ENCODE results near the gene POU2AF1. TPM values are rescaled to one million over a fixed set of nuclear protein-coding genes. Genes with fewer than 3 reads are reported as not detected.
"Not testable (repeated sequence)": the region's sequence is repeated elsewhere in the genome, so short reads cannot be mapped to it uniquely, and the experiment has no call there.

Gene POU2AF1
- polyA plus RNA-seq, 2 of the 4 experiments (the other 2 are of a cell fraction), result not detected

GRCh38 chr11:111405551-111405950 lies 26.5 kb upstream of the POU2AF1 start (continued):
- TF ChIP-seq, protein P1, sequence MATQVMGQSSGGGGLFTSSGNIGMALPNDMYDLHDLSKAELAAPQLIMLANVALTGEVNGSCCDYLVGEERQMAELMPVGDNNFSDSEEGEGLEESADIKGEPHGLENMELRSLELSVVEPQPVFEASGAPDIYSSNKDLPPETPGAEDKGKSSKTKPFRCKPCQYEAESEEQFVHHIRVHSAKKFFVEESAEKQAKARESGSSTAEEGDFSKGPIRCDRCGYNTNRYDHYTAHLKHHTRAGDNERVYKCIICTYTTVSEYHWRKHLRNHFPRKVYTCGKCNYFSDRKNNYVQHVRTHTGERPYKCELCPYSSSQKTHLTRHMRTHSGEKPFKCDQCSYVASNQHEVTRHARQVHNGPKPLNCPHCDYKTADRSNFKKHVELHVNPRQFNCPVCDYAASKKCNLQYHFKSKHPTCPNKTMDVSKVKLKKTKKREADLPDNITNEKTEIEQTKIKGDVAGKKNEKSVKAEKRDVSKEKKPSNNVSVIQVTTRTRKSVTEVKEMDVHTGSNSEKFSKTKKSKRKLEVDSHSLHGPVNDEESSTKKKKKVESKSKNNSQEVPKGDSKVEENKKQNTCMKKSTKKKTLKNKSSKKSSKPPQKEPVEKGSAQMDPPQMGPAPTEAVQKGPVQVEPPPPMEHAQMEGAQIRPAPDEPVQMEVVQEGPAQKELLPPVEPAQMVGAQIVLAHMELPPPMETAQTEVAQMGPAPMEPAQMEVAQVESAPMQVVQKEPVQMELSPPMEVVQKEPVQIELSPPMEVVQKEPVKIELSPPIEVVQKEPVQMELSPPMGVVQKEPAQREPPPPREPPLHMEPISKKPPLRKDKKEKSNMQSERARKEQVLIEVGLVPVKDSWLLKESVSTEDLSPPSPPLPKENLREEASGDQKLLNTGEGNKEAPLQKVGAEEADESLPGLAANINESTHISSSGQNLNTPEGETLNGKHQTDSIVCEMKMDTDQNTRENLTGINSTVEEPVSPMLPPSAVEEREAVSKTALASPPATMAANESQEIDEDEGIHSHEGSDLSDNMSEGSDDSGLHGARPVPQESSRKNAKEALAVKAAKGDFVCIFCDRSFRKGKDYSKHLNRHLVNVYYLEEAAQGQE (IDR thresholded peaks at IDR 0.05), result no peak
- TF ChIP-seq MYC (IDR thresholded peaks at IDR 0.05; ENCODE audit: borderline replicate concordance, low read length) (no peak), KDM1A (IDR thresholded peaks at IDR 0.05; ENCODE audit: low read depth) (no peak), PHF8 (IDR thresholded peaks at IDR 0.05; ENCODE audit: borderline replicate concordance, low read depth) (no peak), KDM5A (IDR thresholded peaks at IDR 0.05) (no peak), CTCF (IDR thresholded peaks at IDR 0.05) (no peak)

DNA sequence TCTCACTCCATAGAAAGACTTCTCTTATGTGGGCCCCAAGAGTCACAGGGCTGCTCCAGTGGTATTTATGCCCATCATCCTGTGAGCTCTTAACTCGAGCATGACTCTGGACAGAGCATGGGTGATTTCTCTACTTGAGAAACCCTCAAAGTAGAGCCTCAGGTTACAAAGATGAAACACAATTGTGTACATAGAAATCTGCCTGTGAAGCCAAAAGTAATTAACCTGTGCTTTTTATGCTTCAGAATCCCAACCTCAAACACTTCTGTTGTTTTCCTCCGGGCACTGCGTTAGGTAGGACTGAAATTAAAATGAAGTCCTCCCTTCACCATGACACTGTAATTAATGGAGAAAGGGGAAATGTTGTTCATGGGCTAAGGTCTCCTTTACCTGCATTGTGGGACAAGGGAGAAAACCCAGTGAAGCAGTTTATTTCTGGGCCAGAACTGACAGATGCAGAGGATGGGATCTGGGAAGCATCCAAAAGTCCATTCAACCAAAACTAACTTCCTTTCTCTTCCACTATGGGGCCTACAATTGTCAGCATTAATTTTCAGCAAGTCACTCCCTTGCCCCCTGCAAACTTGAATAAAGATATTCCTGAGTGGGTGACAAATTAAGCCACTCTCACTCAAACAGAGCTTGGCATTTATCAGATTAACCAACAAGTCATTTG lies 24.1 kb upstream of the POU2AF1 start:
- Histone ChIP-seq H3K4me3 (no peak overlapping the region), H3K4me2 (no peak overlapping the region), H3K9me3 (no peaks in the 10 kb centered on the region), H3K4me1 (no peaks in the 10 kb centered on the region), H3K27ac (no peak overlapping the region)
- FAIRE-seq (no peak), DNase-seq (ENCODE audit: low read depth in 1 of 2, low spot score in 1 of 2) (no peak), ATAC-seq (no peak)
- no peak for TF ChIP-seq MAZ (IDR thresholded peaks at IDR 0.05; ENCODE audit: borderline replicate concordance, low read depth, low read length)
- CTCF ChIA-PET, result interaction anchor here (0.8 kb wide), 1 partner anchor 104 kb away, joined by 3 read pairs; no protein-coding TSS in a partner anchor
- WGBS (ENCODE audit: missing lambda C conversion rate), result 72% methylated on average over 3 of the region's 3 CpGs
- POLR2A ChIA-PET, result no interaction called here

GRCh38 chr11:111402411-111402810 lies 23.3 kb upstream of the POU2AF1 start:
- Histone ChIP-seq H3K27ac (no peak overlapping the region), H3K4me3 (no peak overlapping the region), H3K4me2 (no peak overlapping the region), H3K9me3 (no peaks in the 10 kb centered on the region), H3K4me1 (no peaks in the 10 kb centered on the region)
- WGBS (ENCODE audit: missing lambda C conversion rate), result 47% methylated on average over 3 of the region's 3 CpGs
- DNase-seq (ENCODE audit: low read depth in 1 of 2, low spot score in 1 of 2) (no peak), ATAC-seq (no peak), FAIRE-seq (no peak)
- TF ChIP-seq RARB (CRISPR knock-in tag; IDR thresholded peaks at IDR 0.05) (no peak), ESRRA (IDR thresholded peaks at IDR 0.05; ENCODE audit: borderline replicate concordance, low read length) (no peak), RFX5 (IDR thresholded peaks at IDR 0.05) (no peak), NPAS2 (CRISPR knock-in tag; IDR thresholded peaks at IDR 0.05; ENCODE audit: borderline replicate concordance) (no peak), RCOR1 (IDR thresholded peaks at IDR 0.05; ENCODE audit: low read depth, low read length) (no peak)
- POLR2A ChIA-PET, result no interaction called here
- CTCF ChIA-PET, result no interaction called here

- H3K9me3 ChIP-seq; FAIRE-seq; DNase-seq (ENCODE audit: low read depth in 1 of 2, low spot score in 1 of 2); H3K4me2 ChIP-seq; CTCF ChIA-PET; ATAC-seq; POLR2A ChIA-PET; H3K4me3 ChIP-seq; H3K27ac ChIP-seq; H3K4me1 ChIP-seq: not testable (repeated sequence)
- 21% methylated on average over 3 of the region's 3 CpGs for WGBS (ENCODE audit: missing lambda C conversion rate)
These were observed 22.9 kb upstream of the POU2AF1 start for GRCh38 chr11:111401957-111402356.
